Suprapubic skin (tissue), 3 donors: Measurements from ENCODE around the gene SEC63.

ENCODE experiments used
- POLR2A ChIP-seq, 2 donors: fragments of 450-650 bp; IDR thresholded peaks; one replicate each; pipeline ENCODE4 v1.6.1; 2017; ENCODE audit warnings: antibody characterized with exemption in 2 of 2, mild to moderate bottlenecking in 2 of 2, moderate library complexity in 2 of 2
- TF ChIP-seq, protein P1 (sequence below), 2 donors: fragments of 200-600 bp in 1 of 2; fragments of 450-650 bp in 1 of 2; sonication (generic) in 1 of 2; IDR thresholded peaks; one replicate each; pipeline ENCODE4 v1.5.1; 2016 to 2019; ENCODE audit warnings: antibody characterized with exemption in 2 of 2, mild to moderate bottlenecking in 1 of 2, moderate library complexity in 1 of 2

- TF ChIP-seq POLR2A (IDR thresholded peaks at IDR 0.05), result no peak
- TF ChIP-seq, protein P1, sequence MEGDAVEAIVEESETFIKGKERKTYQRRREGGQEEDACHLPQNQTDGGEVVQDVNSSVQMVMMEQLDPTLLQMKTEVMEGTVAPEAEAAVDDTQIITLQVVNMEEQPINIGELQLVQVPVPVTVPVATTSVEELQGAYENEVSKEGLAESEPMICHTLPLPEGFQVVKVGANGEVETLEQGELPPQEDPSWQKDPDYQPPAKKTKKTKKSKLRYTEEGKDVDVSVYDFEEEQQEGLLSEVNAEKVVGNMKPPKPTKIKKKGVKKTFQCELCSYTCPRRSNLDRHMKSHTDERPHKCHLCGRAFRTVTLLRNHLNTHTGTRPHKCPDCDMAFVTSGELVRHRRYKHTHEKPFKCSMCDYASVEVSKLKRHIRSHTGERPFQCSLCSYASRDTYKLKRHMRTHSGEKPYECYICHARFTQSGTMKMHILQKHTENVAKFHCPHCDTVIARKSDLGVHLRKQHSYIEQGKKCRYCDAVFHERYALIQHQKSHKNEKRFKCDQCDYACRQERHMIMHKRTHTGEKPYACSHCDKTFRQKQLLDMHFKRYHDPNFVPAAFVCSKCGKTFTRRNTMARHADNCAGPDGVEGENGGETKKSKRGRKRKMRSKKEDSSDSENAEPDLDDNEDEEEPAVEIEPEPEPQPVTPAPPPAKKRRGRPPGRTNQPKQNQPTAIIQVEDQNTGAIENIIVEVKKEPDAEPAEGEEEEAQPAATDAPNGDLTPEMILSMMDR (IDR thresholded peaks at IDR 0.05), result no peak
These were observed 29.8 kb upstream of the SEC63 start for GRCh38 chr6:107987805-107988204.
